ENCODE results near the gene CD84.
"Not testable (repeated sequence)": the region's sequence is repeated elsewhere in the genome, so short reads cannot be mapped to it uniquely, and the experiment has no call there.

Gene CD84

GRCh38 chr1:160588468-160588867 lies 9.2 kb upstream of the CD84 start:
- Histone ChIP-seq H2AFZ (ENCODE audit: low read depth, low read length) (no peak overlapping the region), H4K20me1 (ENCODE audit: insufficient read depth, low read length) (no peaks in the 10 kb centered on the region), H3K9ac (ENCODE audit: low read depth, low read length) (no peak overlapping the region), H3K36me3 (ENCODE audit: insufficient read depth, low read length) (no peaks in the 10 kb centered on the region), H3K9me3 (ENCODE audit: insufficient read depth, low read length, severe bottlenecking) (no peaks in the 10 kb centered on the region), H3K79me2 (ENCODE audit: insufficient read depth, low read length) (no peaks in the 10 kb centered on the region), H3K27ac (ENCODE audit: low read length) (no peak overlapping the region), H3K4me1 (ENCODE audit: insufficient read depth, low read length) (no peaks in the 10 kb centered on the region), H3K4me2 (ENCODE audit: insufficient read depth, low read length) (no peak overlapping the region), H3K27me3 (ENCODE audit: insufficient read depth, low read length, poor library complexity) (no peaks in the 10 kb centered on the region), H3K4me3 (ENCODE audit: low read depth in 1 of 2, low read length in 2 of 2) (no peak overlapping the region)
- ATAC-seq (ENCODE audit: insufficient read depth, low read depth) (no peak), DNase-seq (no peak)
- no peak for TF ChIP-seq EZH2 (IDR thresholded peaks at IDR 0.05; ENCODE audit: borderline replicate concordance, low read depth, low read length, severe bottlenecking)
- TF ChIP-seq CTCF (IDR thresholded peaks at IDR 0.05; ENCODE audit: borderline replicate concordance, extremely low read depth, low read length, poor library complexity, severe bottlenecking) = no peak

GRCh38 chr1:160584784-160585183 lies 5.5 kb upstream of the CD84 start:
- peaks cover 8% of the 10 kb centered on the region for H3K4me1 ChIP-seq (ENCODE audit: insufficient read depth, low read length)

GRCh38 chr1:160582976-160583375 lies 3.7 kb upstream of the CD84 start:
- H2AFZ ChIP-seq (ENCODE audit: low read depth, low read length); DNase-seq; H3K9me3 ChIP-seq (ENCODE audit: insufficient read depth, low read length, severe bottlenecking); H3K79me2 ChIP-seq (ENCODE audit: insufficient read depth, low read length); H3K9ac ChIP-seq (ENCODE audit: low read depth, low read length); H3K27me3 ChIP-seq (ENCODE audit: insufficient read depth, low read length, poor library complexity); H4K20me1 ChIP-seq (ENCODE audit: insufficient read depth, low read length); H3K27ac ChIP-seq (ENCODE audit: low read length); H3K4me3 ChIP-seq (ENCODE audit: low read depth in 1 of 2, low read length in 2 of 2); H3K36me3 ChIP-seq (ENCODE audit: insufficient read depth, low read length); H3K4me2 ChIP-seq (ENCODE audit: insufficient read depth, low read length); ATAC-seq (ENCODE audit: insufficient read depth, low read depth): not testable (repeated sequence)
- H3K4me1 ChIP-seq (ENCODE audit: insufficient read depth, low read length) = peaks cover 27% of the 10 kb centered on the region

More at GRCh38 chr1:160584784-160585183, 5.5 kb upstream of the CD84 start:
- no peak for DNase-seq
- no peak overlapping the region for H3K9ac ChIP-seq (ENCODE audit: low read depth, low read length)
- H3K27ac ChIP-seq (ENCODE audit: low read length) = no peak overlapping the region
- H3K4me2 ChIP-seq (ENCODE audit: insufficient read depth, low read length) = no peak overlapping the region
- H3K4me3 ChIP-seq (ENCODE audit: low read depth in 1 of 2, low read length in 2 of 2) = no peak overlapping the region
- no peaks in the 10 kb centered on the region for H4K20me1 ChIP-seq (ENCODE audit: insufficient read depth, low read length)
- no peak for TF ChIP-seq CTCF (IDR thresholded peaks at IDR 0.05; ENCODE audit: borderline replicate concordance, extremely low read depth, low read length, poor library complexity, severe bottlenecking)
- no peak for TF ChIP-seq EZH2 (IDR thresholded peaks at IDR 0.05; ENCODE audit: borderline replicate concordance, low read depth, low read length, severe bottlenecking)
- H3K27me3 ChIP-seq (ENCODE audit: insufficient read depth, low read length, poor library complexity) = no peaks in the 10 kb centered on the region
- H3K9me3 ChIP-seq (ENCODE audit: insufficient read depth, low read length, severe bottlenecking) = no peaks in the 10 kb centered on the region
- H3K36me3 ChIP-seq (ENCODE audit: insufficient read depth, low read length) = no peaks in the 10 kb centered on the region
- H3K79me2 ChIP-seq (ENCODE audit: insufficient read depth, low read length) = no peaks in the 10 kb centered on the region
- ATAC-seq (ENCODE audit: insufficient read depth, low read depth) = no peak
- no peak overlapping the region for H2AFZ ChIP-seq (ENCODE audit: low read depth, low read length)

GRCh38 chr1:160581961-160582360 lies 2.7 kb upstream of the CD84 start:
- H3K36me3 ChIP-seq (ENCODE audit: insufficient read depth, low read length) = no peaks in the 10 kb centered on the region
- H4K20me1 ChIP-seq (ENCODE audit: insufficient read depth, low read length) = no peaks in the 10 kb centered on the region
- no peak overlapping the region for H3K4me3 ChIP-seq (ENCODE audit: low read depth in 1 of 2, low read length in 2 of 2)
- H3K79me2 ChIP-seq (ENCODE audit: insufficient read depth, low read length) = no peaks in the 10 kb centered on the region
- H3K4me2 ChIP-seq (ENCODE audit: insufficient read depth, low read length) = no peak overlapping the region
- peaks cover 36% of the 10 kb centered on the region for H3K4me1 ChIP-seq (ENCODE audit: insufficient read depth, low read length)
- H2AFZ ChIP-seq (ENCODE audit: low read depth, low read length) = no peak overlapping the region
- no peak overlapping the region for H3K9ac ChIP-seq (ENCODE audit: low read depth, low read length)
- TF ChIP-seq CTCF (IDR thresholded peaks at IDR 0.05; ENCODE audit: borderline replicate concordance, extremely low read depth, low read length, poor library complexity, severe bottlenecking) (no peak), EZH2 (IDR thresholded peaks at IDR 0.05; ENCODE audit: borderline replicate concordance, low read depth, low read length, severe bottlenecking) (no peak)
- no peak for ATAC-seq (ENCODE audit: insufficient read depth, low read depth)
- no peaks in the 10 kb centered on the region for H3K9me3 ChIP-seq (ENCODE audit: insufficient read depth, low read length, severe bottlenecking)
- H3K27me3 ChIP-seq (ENCODE audit: insufficient read depth, low read length, poor library complexity) = no peaks in the 10 kb centered on the region
- DNase-seq = no peak
- H3K27ac ChIP-seq (ENCODE audit: low read length) = no peak overlapping the region
